SU-DHL-6 (cell line): ENCODE measurements around the gene CPPED1.

ENCODE experiments used
- CTCF ChIP-seq: fragments of 200-600 bp; sonication (generic); IDR thresholded peaks from one replicate; pipeline ENCODE4 v1.5.1; 2017; ENCODE audit warnings: antibody characterized with exemption, mild to moderate bottlenecking, low read length, moderate library complexity; ENCODE audit not compliant: insufficient read depth, poor library complexity, severe bottlenecking
- EZH2phosphoT487 ChIP-seq: fragments of 200-600 bp; sonication (generic), shearing (Covaris generic); conservative IDR thresholded peaks from 2 replicates; pipeline ENCODE4 v1.6.1; 2018; ENCODE audit warnings: mild to moderate bottlenecking, antibody characterized with exemption, low read length, moderate library complexity, mixed read lengths

- no peak for TF ChIP-seq CTCF
- no peak for TF ChIP-seq EZH2phosphoT487
Measured at GRCh38 chr16:12609937-12610699, 193.6 kb downstream of the CPPED1 start.
